Fibroblast of skin of back (primary cell): ENCODE data around the gene STYXL1.

Experiments used
- DNase-seq: peaks from one replicate; pipeline ENCODE4 v3.0.0-alpha.2; 2013

STYXL1 gene

GRCh38 chr7:75991531-75992082 is 56.2 kb downstream of the STYXL1 start:
- DNase-seq = no peak

GRCh38 chr7:75989500-75990388 is 58.1 kb downstream of the STYXL1 start:
- no peak for DNase-seq

GRCh38 chr7:75988568-75989499 is 59.0 kb downstream of the STYXL1 start:
- no peak for DNase-seq

- DNase-seq = no peak
These were observed 59.8 kb downstream of the STYXL1 start for GRCh38 chr7:75987805-75988567.

- no peak for DNase-seq
These were observed 60.6 kb downstream of the STYXL1 start for GRCh38 chr7:75987026-75987804.

GRCh38 chr7:75986147-75986781 is 61.5 kb downstream of the STYXL1 start:
- no peak for DNase-seq

GRCh38 chr7:75985518-75986146 is 62.2 kb downstream of the STYXL1 start:
- no peak for DNase-seq

- no peak for DNase-seq
These were observed 62.7 kb downstream of the STYXL1 start for GRCh38 chr7:75985009-75985517.

GRCh38 chr7:75984130-75985008 is 63.4 kb downstream of the STYXL1 start:
- DNase-seq = no peak

- no peak for DNase-seq
These were observed 64.2 kb downstream of the STYXL1 start for GRCh38 chr7:75983471-75984129.

- DNase-seq = no peak
These were observed 65.3 kb downstream of the STYXL1 start for GRCh38 chr7:75982306-75983064.

GRCh38 chr7:75981453-75982305 is 66.1 kb downstream of the STYXL1 start:
- no peak for DNase-seq

- DNase-seq = no peak
These were observed 66.7 kb downstream of the STYXL1 start for GRCh38 chr7:75981203-75981452.

- no peak for DNase-seq
These were observed 67.2 kb downstream of the STYXL1 start for GRCh38 chr7:75980430-75981202.

- DNase-seq = no peak
These were observed 67.9 kb downstream of the STYXL1 start for GRCh38 chr7:75979759-75980429.

- no peak for DNase-seq
These were observed 70.1 kb downstream of the STYXL1 start for GRCh38 chr7:75977743-75978142.
